ENCODE data around the gene ZNF275. TPM values are rescaled to one million over a fixed set of nuclear protein-coding genes. Genes with fewer than 3 reads are reported as not detected.

Gene ZNF275
- total RNA-seq, 2 experiments from 2014 or later, result 19.6 to 20.2 TPM

GRCh38 chrX:153297376-153297775 lies 36.6 kb upstream of the ZNF275 start:
- Histone ChIP-seq H3K4me1 (ENCODE audit: insufficient read depth, low read length, poor library complexity, severe bottlenecking) (peaks cover 24% of the 10 kb centered on the region), H3K4me2 (ENCODE audit: low read length) (no peak overlapping the region), H3K9me3 (ENCODE audit: low read length) (no peaks in the 10 kb centered on the region), H3K4me3 (ENCODE audit: low read depth, low read length, poor library complexity, severe bottlenecking) (no peak overlapping the region), H3K27ac (ENCODE audit: low read depth, low read length, poor library complexity, severe bottlenecking) (no peak overlapping the region), H3K9me2 (ENCODE audit: insufficient read depth, low read length) (no peaks in the 10 kb centered on the region), H4K20me1 (ENCODE audit: insufficient read depth, low read length) (no peaks in the 10 kb centered on the region), H2AFZ (ENCODE audit: low read length) (no peak overlapping the region), H3K79me2 (ENCODE audit: insufficient read depth, low read depth, low read length) (no peaks in the 10 kb centered on the region), H3K36me3 (ENCODE audit: insufficient read depth, low read length) (no peaks in the 10 kb centered on the region)
- POLR2A ChIA-PET, result no interaction called here
- CTCF ChIA-PET (ENCODE audit: unreplicated experiment), result no interaction called here
- TF ChIP-seq CTCF (conservative IDR thresholded peaks at IDR 0.05; ENCODE audit: low read length) (no peak), EZH2phosphoT487 (IDR thresholded peaks at IDR 0.05; ENCODE audit: borderline replicate concordance, low read depth, low read length) (no peak)
- no TSS peak for BruUV-seq (replicated peaks)
- intact Hi-C loops (cut with micrococcal nuclease; ENCODE audit: unreplicated experiment), result no loop called here
- no peak for DNase-seq (ENCODE audit: low spot score)

DNA sequence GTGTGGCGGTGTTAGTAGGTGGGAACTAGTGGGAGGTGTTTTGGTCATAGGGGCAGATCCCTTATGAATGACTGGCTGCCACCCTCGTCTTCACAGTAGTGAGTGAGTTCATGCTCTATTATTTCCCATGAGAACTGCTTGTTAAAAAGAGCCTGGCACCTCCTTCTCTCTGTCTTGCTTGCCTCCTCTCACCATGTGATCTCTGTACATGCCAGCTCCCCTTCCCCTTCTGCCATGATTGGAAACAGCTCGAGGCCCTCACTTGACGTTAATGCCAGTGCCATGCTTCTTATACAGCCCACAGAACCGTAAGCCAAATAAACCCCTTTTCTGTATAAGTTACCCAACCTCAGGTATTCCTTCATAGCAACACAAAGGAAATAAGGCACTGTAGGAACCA lies 34.1 kb upstream of the ZNF275 start:
- no peaks in the 10 kb centered on the region for H3K9me2 ChIP-seq (ENCODE audit: insufficient read depth, low read length)
- no peak overlapping the region for H3K4me3 ChIP-seq (ENCODE audit: low read depth, low read length, poor library complexity, severe bottlenecking)
- H3K79me2 ChIP-seq (ENCODE audit: insufficient read depth, low read depth, low read length), result no peaks in the 10 kb centered on the region
- ChIA-PET POLR2A (interaction anchor here (1.4 kb wide), 1 partner anchor 33 kb away, joined by 4 read pairs; no protein-coding TSS in a partner anchor), CTCF (ENCODE audit: unreplicated experiment) (no interaction called here)
- H4K20me1 ChIP-seq (ENCODE audit: insufficient read depth, low read length), result no peaks in the 10 kb centered on the region
- no peak overlapping the region for H2AFZ ChIP-seq (ENCODE audit: low read length)
- H3K4me2 ChIP-seq (ENCODE audit: low read length), result no peak overlapping the region
- peaks cover 24% of the 10 kb centered on the region for H3K4me1 ChIP-seq (ENCODE audit: insufficient read depth, low read length, poor library complexity, severe bottlenecking)
- intact Hi-C loops (cut with micrococcal nuclease; ENCODE audit: unreplicated experiment), result no loop called here
- DNase-seq (ENCODE audit: low spot score), result no peak
- no peak overlapping the region for H3K27ac ChIP-seq (ENCODE audit: low read depth, low read length, poor library complexity, severe bottlenecking)
- no peaks in the 10 kb centered on the region for H3K9me3 ChIP-seq (ENCODE audit: low read length)
- TF ChIP-seq EZH2phosphoT487 (IDR thresholded peaks at IDR 0.05; ENCODE audit: borderline replicate concordance, low read depth, low read length), result no peak
- no peak for TF ChIP-seq CTCF (conservative IDR thresholded peaks at IDR 0.05; ENCODE audit: low read length)
- BruUV-seq (replicated peaks), result no TSS peak
- H3K36me3 ChIP-seq (ENCODE audit: insufficient read depth, low read length), result no peaks in the 10 kb centered on the region

DNA sequence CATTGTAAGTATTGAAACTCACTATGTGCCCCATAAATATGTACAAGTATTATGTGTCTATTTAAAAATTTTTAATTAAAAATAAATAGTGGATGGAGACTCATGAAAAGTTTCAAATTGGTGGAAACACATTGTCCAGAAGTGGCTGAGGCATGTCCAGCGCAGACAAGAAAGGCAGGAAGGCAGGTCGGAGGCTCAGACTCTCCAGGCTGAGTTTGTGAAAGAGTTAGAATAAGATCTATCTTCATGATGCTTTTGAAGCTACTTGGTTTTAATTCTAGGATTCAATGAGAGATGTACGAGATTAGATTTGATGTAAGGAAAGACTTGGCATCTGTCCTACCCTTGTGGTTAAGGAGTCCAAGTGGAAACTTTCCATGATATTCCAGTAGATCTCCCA lies 32.2 kb upstream of the ZNF275 start:
- H3K9me2 ChIP-seq (ENCODE audit: insufficient read depth, low read length), result no peaks in the 10 kb centered on the region
- H3K36me3 ChIP-seq (ENCODE audit: insufficient read depth, low read length), result no peaks in the 10 kb centered on the region
- no peak overlapping the region for H2AFZ ChIP-seq (ENCODE audit: low read length)
- no peak overlapping the region for H3K27ac ChIP-seq (ENCODE audit: low read depth, low read length, poor library complexity, severe bottlenecking)
- no peak for DNase-seq (ENCODE audit: low spot score)
- intact Hi-C loops (cut with micrococcal nuclease; ENCODE audit: unreplicated experiment), result no loop called here
- CTCF ChIA-PET (ENCODE audit: unreplicated experiment), result no interaction called here
- POLR2A ChIA-PET, result interaction anchor here (0.9 kb wide), 1 partner anchor 71 kb away, joined by 3 read pairs; no protein-coding TSS in a partner anchor
- TF ChIP-seq EZH2phosphoT487 (IDR thresholded peaks at IDR 0.05; ENCODE audit: borderline replicate concordance, low read depth, low read length) (no peak), CTCF (conservative IDR thresholded peaks at IDR 0.05; ENCODE audit: low read length) (no peak)
- no peaks in the 10 kb centered on the region for H3K79me2 ChIP-seq (ENCODE audit: insufficient read depth, low read depth, low read length)
- no peak overlapping the region for H3K4me3 ChIP-seq (ENCODE audit: low read depth, low read length, poor library complexity, severe bottlenecking)
- BruUV-seq (replicated peaks), result no TSS peak
- no peak overlapping the region for H3K4me2 ChIP-seq (ENCODE audit: low read length)
- no peaks in the 10 kb centered on the region for H4K20me1 ChIP-seq (ENCODE audit: insufficient read depth, low read length)
- H3K4me1 ChIP-seq (ENCODE audit: insufficient read depth, low read length, poor library complexity, severe bottlenecking), result peaks cover 13% of the 10 kb centered on the region
- H3K9me3 ChIP-seq (ENCODE audit: low read length), result no peaks in the 10 kb centered on the region
